Endothelial cell of umbilical vein (primary cell): ENCODE measurements around the gene EIF1B.

ENCODE experiments used
- EZH2 ChIP-seq: IDR thresholded peaks from 2 replicates; pipeline ENCODE4 v1.6.1; 2012; ENCODE audit warnings: borderline replicate concordance, low read depth, mild to moderate bottlenecking, moderate library complexity, low read length, inconsistent platforms; ENCODE audit not compliant: severe bottlenecking
- FOS ChIP-seq: IDR thresholded peaks from 2 replicates; pipeline ENCODE4 v1.6.1; 2011; ENCODE audit warnings: mild to moderate bottlenecking, low read length, moderate library complexity, borderline replicate concordance; ENCODE audit not compliant: insufficient read depth
- GATA2 ChIP-seq: IDR thresholded peaks from 2 replicates; pipeline ENCODE4 v1.7.0; 2011; ENCODE audit warnings: low read depth, mild to moderate bottlenecking, moderate library complexity, mixed read lengths, low read length; ENCODE audit not compliant: insufficient read length, insufficient read depth
- MYC ChIP-seq: IDR thresholded peaks from one replicate; pipeline ENCODE4 v1.6.1; 2011; ENCODE audit warnings: mild to moderate bottlenecking, low read depth, low read length
- POLR2A ChIP-seq: IDR thresholded peaks from 2 replicates; pipeline ENCODE4 v1.6.1; 2012; ENCODE audit warnings: low read depth, mild to moderate bottlenecking, control low read depth, low read length
- POLR2AphosphoS5 ChIP-seq: IDR thresholded peaks from 2 replicates; pipeline ENCODE4 v1.6.1; 2012; ENCODE audit warnings: low read depth, mild to moderate bottlenecking, control low read depth, low read length, moderate library complexity; ENCODE audit not compliant: insufficient read depth
- TF ChIP-seq, protein P1 (sequence below), 2 donors: IDR thresholded peaks; 1 replicate in 1 of 2; 2 replicates in 1 of 2; pipeline ENCODE4 v1.5.1; 2011; ENCODE audit warnings: low read length in 2 of 2, mild to moderate bottlenecking in 2 of 2, moderate library complexity in 2 of 2, control low read depth in 1 of 2, inconsistent platforms in 1 of 2, low read depth in 1 of 2; ENCODE audit not compliant: insufficient read depth in 1 of 2; ENCODE audit errors: extremely low read depth in 1 of 2

GRCh38 chr3:40292637-40293349, 16.7 kb upstream of the EIF1B start:
- TF ChIP-seq, protein P1, sequence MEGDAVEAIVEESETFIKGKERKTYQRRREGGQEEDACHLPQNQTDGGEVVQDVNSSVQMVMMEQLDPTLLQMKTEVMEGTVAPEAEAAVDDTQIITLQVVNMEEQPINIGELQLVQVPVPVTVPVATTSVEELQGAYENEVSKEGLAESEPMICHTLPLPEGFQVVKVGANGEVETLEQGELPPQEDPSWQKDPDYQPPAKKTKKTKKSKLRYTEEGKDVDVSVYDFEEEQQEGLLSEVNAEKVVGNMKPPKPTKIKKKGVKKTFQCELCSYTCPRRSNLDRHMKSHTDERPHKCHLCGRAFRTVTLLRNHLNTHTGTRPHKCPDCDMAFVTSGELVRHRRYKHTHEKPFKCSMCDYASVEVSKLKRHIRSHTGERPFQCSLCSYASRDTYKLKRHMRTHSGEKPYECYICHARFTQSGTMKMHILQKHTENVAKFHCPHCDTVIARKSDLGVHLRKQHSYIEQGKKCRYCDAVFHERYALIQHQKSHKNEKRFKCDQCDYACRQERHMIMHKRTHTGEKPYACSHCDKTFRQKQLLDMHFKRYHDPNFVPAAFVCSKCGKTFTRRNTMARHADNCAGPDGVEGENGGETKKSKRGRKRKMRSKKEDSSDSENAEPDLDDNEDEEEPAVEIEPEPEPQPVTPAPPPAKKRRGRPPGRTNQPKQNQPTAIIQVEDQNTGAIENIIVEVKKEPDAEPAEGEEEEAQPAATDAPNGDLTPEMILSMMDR (IDR thresholded peaks at IDR 0.05; ENCODE audit: extremely low read depth in 1 of 2, insufficient read depth in 1 of 2, low read depth in 1 of 2, low read length in 2 of 2), result no peak
- TF ChIP-seq EZH2, result no peak
- TF ChIP-seq POLR2A, result no peak
- TF ChIP-seq POLR2AphosphoS5, result no peak
- no peak for TF ChIP-seq FOS
- no peak for TF ChIP-seq GATA2
- no peak for TF ChIP-seq MYC
